Endometrial microvascular endothelial cells (primary cell): ENCODE data around the gene NHLRC2. TPM values are rescaled to one million over a fixed set of nuclear protein-coding genes. Genes with fewer than 3 reads are reported as not detected.

Experiments used
- in situ Hi-C: cut with HindIII; loops from 2 replicates; pipeline ENCODE4 v1.10.0; 2017; ENCODE audit warnings: low sequenced_read_pairs, low pct_unique_long_range_greater_than_20kb; ENCODE audit errors: inconsistent ontology term
- total RNA-seq: library from RNA; depleted of rRNA; stranded (reverse); fragments of >200 nt; gene quantifications from one replicate; pipeline ENCODE4 v1.2.3, GENCODE V29; 2015; ENCODE audit errors: inconsistent ontology term

NHLRC2 gene
- total RNA-seq, 1 donor from 2014 or later = 13.2 TPM

GRCh38 chr10:113857210-113857609, 2.7 kb downstream of the NHLRC2 start:
- in situ Hi-C loops = no loop called here

- in situ Hi-C loops = no loop called here
These were observed 4.1 kb downstream of the NHLRC2 start for GRCh38 chr10:113858541-113858940.

DNA sequence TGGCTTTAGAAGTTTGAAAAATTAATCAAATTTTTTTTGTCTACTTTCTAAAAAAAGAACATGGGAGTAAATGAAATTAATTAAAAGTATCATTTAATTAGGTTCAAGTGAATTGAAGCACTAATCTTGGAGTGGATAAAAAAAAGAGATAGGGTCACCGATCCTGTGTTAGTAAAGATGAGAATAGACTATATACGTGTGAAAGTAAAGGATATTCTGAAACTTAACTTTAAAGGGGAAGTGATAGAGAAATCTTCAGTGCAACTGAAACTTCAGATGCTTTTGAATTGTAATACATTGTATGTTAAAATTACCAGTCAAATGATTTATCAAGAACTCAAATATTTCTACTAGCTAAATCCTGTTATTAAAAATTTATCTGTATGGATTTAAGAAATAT, 4.8 kb downstream of the NHLRC2 start:
- in situ Hi-C loops = no loop called here

GRCh38 chr10:113865901-113866300, 11.4 kb downstream of the NHLRC2 start:
- in situ Hi-C loops = no loop called here

GRCh38 chr10:113866551-113867394, 12.3 kb downstream of the NHLRC2 start:
- in situ Hi-C loops = no loop called here

DNA sequence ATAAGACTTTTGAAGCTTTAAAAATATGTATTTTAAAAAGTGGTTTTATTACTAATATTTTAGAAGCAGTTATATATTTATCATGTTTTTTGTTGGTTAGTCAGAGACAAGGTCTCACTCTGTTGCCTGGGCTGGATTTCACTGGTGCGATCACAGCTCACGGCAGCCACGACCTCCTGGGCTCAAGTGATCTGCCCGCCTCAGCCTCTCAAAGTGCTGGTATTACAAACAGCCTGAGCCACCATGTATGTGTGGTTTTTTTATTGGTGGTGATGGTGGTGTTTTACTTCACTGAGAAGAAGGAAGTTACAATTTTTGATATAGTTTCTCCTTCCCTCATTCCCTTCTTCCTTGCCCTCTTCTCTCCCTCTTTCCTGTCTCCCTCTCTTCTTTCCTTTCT, 13.4 kb downstream of the NHLRC2 start:
- in situ Hi-C loops = no loop called here

- in situ Hi-C loops = no loop called here
These were observed 15.3 kb downstream of the NHLRC2 start for GRCh38 chr10:113869789-113870188.

DNA sequence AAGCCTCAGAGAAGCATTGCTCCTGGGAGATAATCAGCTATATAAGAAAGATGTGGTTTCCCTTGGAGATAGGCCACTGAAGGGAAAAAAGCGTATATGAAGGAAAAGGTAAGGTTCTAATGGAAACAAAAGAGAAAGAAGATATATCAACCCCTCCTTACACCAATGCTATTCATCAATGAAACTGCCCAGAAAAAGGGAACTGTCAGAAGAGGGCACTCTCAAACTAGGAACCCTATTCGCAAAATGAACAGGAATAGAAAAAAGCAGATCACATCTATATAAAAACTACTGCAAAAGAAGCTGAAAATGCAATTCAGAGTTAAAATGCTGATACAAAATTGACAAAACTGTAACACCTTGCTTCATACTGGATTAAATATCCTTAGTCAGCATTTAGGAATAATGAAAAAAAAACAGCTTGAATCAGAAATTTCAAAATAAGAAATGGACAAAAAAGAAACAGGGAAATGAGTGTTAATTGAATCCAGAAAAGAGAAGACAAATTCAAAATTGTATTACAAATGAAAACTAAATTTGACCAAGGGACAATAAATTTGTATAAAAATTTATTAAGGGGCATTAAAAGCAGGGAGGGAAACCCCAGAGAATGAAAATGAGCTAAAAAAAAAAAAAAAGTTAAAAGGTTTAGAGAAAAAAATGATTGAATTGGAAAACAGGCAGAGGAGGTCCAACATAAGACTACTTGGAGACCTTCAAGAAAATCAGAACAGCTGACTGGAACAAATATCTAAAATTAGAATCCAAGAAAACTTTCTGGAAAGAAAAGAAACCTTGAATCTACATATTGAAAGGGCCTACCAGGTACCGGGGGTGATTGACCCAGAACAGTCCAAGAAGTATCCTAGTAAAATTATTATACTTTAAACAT, 17.9 kb downstream of the NHLRC2 start:
- in situ Hi-C loops = no loop called here

DNA sequence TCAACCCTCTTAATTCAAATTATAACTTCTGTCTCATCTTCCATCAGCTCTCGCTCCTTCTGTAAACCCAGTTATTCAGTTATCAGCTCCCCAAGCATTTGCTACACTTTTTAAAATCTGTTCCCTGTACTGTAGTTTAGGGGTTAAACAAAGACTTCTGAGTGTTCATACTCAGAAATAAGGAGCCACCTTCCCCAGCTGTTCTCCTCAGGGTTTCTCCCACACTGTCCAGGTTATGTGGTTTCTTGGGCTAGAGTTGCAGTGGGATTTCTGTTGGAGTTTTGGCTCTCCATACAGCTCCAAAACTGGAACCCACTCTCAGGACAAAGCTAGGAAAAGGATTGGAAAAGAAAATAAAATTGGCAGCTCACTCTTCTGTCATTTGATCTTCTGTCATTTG, 20.8 kb downstream of the NHLRC2 start:
- in situ Hi-C loops = no loop called here

GRCh38 chr10:113876461-113876860, 22.0 kb downstream of the NHLRC2 start:
- in situ Hi-C loops = no loop called here

GRCh38 chr10:113879691-113880090, 25.2 kb downstream of the NHLRC2 start:
- in situ Hi-C loops = no loop called here

- in situ Hi-C loops = no loop called here
These were observed 25.8 kb downstream of the NHLRC2 start for GRCh38 chr10:113880236-113880635.

DNA sequence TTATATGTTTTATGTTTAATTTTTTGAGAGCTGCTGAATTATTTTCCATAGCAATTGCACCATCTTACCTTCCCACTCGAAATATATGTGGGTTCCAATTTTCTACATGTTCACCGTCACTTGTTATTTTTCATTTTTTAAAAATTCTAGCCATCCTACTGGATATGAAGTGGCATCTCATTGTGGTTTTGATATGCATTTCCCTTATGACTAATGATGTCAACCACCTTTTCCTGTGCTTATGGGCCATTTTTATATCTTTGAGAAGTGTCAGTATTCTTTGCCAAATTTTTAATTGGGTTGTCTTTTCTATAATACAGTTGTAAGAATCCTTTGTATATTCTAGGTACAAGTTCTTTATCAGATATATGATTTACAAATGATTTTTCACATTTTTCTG, 27.8 kb downstream of the NHLRC2 start:
- in situ Hi-C loops = no loop called here

GRCh38 chr10:113889911-113890310, 35.5 kb downstream of the NHLRC2 start:
- in situ Hi-C loops = no loop called here

DNA sequence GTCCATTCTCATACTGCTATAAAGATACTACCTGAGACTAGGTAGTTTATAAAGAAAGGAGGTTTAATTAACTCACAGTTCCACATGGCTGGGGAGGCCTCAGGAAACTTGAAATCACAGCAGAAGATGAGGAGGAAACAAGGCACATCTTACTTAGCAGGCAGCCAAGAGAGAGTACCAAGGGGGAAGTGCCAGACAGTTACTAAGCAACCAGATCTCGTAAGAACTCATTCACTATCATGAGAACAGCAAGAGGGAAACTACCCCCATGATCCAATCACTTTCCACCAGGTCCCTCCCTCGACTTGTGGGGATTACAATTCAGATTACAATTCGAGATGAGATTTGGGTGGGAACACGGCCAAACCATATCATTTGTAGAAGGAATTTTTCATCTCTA, 36.3 kb downstream of the NHLRC2 start:
- in situ Hi-C loops = no loop called here

GRCh38 chr10:113891476-113891875, 37.0 kb downstream of the NHLRC2 start:
- in situ Hi-C loops = no loop called here

DNA sequence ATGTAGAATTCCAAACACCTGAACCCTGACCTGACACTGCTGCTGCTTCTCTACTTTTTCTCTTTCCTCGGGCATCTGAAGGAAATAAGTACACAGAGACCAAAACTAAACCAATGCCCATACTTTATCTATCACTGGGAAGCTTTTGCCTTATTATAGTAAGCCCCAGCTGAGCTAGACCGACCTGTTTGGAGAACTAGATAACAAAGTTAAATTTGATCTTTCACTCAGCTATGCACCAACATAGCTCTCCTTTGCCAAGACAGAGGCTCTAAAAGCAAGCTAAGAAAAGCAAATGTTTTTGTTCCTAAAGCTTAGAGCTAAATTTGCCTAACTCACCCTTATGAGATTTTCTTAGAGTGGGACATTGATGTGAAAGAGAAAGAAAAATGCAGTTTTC, 39.1 kb downstream of the NHLRC2 start:
- in situ Hi-C loops = no loop called here

DNA sequence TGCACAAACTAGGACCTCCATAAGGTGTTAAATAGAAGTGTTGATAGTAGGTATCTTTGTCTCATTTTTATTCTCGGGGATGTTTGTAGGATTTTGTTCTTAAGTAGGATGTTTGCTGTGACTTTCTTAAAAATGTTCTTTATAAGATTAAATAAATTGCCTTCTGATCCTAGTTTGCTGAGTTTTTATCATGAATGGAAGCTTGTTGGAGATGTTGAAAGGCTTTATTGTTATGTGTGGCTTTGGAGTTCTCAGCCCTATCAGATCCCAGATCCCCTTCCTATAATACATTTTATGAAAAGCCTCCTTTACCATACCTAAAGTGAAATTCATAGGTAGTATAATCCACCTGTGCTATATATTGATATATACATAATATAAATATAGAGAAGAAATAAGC, 40.1 kb downstream of the NHLRC2 start:
- in situ Hi-C loops = no loop called here

DNA sequence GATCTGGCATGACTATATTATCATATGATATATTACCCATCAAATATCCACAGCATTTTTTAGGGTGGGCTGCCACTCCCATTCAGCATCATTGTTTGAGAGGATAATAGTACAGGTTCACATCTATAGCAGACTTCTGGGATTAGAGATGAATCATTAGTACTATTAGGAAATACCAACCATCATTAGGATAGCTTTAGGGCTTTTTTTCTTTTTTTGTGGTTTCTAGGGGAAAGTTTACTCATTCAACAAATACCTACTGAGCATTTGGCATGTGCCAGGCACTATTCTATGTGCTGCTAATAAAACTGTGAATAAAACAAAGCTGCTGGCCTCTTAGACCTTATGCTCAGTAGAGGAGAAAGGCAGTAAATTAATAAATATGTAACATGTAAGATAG, 40.6 kb downstream of the NHLRC2 start:
- in situ Hi-C loops = no loop called here
